ENCODE results near the gene RAB38.

- TF ChIP-seq CTCF (IDR thresholded peaks at IDR 0.05; ENCODE audit: borderline replicate concordance, extremely low read depth, low read length, poor library complexity, severe bottlenecking): no peak
- no peak for TF ChIP-seq EZH2 (IDR thresholded peaks at IDR 0.05; ENCODE audit: borderline replicate concordance, low read depth, low read length, severe bottlenecking)
Observed at GRCh38 chr11:88178191-88178590, 2.9 kb upstream of the RAB38 start.
